HG02938 (cell line): ENCODE data around the gene PSME4.
A peak's percentile ranks its signal among the peaks of the same experiment; 100 is the strongest.
"Not testable (repeated sequence)": the region's sequence is repeated elsewhere in the genome, so short reads cannot be mapped to it uniquely, and the experiment has no call there.

Source experiments
- ATAC-seq: cut with Tn5 transposase; IDR thresholded peaks from one replicate; pipeline ENCODE4 v1.9.1; 2021; ENCODE audit warnings: mild to moderate bottlenecking, moderate library complexity; ENCODE audit not compliant: unreplicated experiment

PSME4 gene

DNA sequence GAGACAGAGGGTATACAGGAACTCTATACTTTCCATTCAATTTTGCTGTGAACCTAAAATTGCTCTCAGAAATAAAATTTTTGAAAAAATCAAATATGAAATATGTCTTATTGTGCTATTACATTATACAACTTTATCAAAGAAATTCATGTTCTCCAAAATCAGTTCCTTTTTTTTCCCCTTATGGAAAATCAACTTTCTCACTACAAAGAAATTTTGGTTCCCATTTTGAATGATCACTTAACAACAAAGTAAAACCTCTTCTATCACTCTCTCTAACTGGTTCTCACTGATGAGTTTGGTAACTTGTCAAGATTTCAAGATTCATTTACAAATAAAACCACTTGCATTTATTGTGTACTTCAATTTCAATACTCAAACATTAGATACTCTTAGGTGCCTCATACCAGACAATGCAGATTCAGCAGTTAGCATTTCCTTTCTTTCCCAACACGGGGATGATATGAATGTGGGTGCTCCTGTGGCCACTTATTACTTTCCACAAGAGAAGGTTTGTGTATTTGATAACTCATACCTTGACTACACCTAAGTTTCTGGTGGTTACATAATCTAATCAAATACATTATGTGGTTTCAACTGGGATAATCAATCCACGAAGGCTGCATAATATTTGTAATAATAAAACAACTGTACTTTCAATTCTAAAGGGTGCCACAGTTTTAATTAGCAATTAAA is 6.4 kb downstream of the PSME4 start:
- no peak for ATAC-seq

GRCh38 chr2:53961478-53962216 is 9.1 kb downstream of the PSME4 start:
- ATAC-seq = not testable (repeated sequence)

DNA sequence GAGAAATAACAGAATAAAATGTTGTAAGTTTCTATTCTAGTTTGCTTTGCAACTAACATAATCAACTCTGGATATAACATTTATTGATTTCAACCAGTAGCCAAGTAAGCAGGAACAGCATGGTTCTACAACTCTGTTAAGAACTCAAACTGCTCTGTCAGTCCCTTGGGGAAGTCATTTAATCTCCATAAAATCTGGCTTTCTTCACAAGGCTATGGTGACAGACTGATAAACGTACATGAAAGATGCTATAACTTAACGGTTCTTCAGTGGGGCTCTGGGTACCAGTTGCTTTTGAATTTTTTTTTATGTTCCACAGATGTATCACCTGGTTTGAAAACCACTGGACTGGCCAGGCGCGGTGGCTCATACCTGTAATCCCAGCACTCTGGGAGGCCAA is 10.3 kb downstream of the PSME4 start:
- no peak for ATAC-seq

DNA sequence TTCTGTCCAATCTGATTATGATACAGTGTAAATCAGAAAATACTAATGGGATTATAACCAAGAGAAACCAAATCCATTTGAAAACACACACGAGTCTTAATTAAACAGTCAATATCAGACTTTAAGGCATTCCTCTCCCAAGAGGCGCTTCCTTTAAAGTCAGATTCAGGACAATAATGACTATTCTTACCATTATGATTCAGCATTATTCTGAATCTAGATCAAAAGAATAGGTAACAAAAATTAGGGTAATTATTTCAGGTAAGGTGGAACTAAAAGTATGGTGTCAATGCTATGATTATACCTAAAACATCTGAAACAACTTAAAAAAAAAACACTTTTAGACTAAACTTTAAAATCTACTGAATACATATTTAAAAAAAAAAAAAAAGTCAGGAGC is 12.3 kb downstream of the PSME4 start:
- no peak for ATAC-seq

DNA sequence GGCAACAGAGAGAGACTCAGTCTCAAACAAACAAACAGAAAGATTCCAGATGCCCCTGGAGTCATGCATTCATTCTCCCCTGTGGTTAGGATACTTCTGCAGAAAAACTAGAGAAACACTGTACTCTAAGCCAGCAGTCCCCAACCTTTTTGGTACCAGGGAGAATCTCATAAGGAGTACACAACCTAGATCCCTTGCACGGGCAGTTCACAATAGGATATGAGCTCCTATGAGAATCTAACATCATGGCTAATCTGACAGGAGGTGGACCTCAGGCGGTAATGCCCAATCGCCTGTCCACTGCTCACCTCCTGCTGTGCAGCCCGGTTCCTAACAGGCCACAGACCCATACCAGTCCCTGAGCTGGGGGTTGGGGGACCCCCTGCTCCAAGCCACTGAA is 18.3 kb downstream of the PSME4 start:
- ATAC-seq = no peak

DNA sequence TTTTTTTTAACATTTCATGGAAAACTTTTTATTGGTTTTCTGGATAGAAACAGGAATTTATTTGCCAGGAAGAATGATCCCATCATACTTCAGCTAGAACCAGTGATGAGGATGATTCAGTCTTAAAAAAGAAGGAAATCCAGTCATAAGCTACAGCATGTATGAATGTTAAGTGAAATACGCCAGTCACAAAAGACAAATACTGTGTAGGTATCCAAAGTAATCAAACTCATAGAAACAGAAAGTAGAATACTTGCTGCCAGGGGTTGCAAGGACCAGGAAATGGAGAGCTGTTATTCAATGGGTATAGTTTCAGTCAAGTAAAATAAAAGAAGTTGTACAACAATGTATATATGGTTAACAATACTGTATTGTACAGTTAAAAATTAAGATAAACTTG is 21.3 kb downstream of the PSME4 start:
- peak; percentile 43 for ATAC-seq

DNA sequence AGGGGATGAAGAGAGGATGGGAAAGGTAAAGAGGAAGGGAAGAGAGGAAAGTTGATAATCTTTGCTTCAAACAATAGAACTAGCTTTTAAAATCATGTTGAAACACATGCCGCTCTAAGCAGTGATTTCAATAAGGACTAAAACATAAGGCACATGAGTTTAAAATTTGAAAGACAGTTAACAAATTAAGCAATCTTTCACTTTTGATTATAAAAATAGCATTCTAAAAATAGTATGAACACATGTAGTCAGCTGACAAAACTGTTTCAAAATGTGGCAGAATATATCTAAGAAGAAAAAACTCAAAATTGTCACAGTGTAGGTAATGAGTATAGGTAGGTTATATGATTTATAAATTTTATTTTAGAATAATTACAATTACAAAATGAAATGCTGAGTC is 25.3 kb downstream of the PSME4 start:
- no peak for ATAC-seq

GRCh38 chr2:53944542-53944941 is 26.3 kb downstream of the PSME4 start:
- ATAC-seq = no peak

- peak; percentile 40 for ATAC-seq
Observed at GRCh38 chr2:53942280-53942679, 28.5 kb downstream of the PSME4 start.

DNA sequence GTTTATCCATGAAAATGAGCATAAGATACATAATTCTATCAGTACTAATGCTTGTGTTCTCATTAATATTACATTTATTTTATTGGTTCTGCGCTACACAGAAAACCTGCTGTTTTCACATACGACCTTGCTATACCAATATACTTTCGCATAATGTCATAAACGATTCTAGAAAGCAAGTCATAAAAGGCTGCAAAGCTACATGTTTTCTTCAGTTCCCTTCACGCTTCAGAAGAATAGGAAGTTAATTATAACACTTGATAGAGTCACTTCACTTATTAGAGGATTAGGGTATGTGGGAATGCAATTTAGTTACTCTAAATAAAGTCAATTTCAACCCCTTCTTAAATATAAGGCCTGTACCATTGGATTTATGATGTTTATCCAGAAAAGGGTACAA is 29.0 kb downstream of the PSME4 start:
- ATAC-seq = peak; percentile 62

- no peak for ATAC-seq
Observed at GRCh38 chr2:53939656-53940055, 31.1 kb downstream of the PSME4 start.

GRCh38 chr2:53938904-53939303 is 31.9 kb downstream of the PSME4 start:
- no peak for ATAC-seq

DNA sequence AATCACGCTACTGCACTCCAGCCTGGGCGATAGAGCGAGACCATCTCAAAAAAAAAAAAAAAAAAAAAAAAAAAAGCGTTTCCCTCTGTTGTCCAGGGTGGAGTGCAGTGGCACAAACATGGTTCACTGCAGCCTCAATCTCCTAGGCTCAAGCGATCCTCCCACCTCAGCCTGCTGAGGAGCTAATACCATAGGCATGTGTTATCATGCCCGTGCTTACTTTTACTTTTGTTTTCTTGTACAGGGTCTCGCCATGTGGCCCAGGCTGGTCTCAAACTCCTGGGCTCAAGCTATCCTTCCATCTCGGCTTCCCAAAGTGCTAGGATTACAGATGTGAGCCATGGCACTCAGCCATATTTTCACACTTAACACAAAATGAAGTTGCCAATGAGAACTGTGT is 37.5 kb downstream of the PSME4 start:
- ATAC-seq = no peak

DNA sequence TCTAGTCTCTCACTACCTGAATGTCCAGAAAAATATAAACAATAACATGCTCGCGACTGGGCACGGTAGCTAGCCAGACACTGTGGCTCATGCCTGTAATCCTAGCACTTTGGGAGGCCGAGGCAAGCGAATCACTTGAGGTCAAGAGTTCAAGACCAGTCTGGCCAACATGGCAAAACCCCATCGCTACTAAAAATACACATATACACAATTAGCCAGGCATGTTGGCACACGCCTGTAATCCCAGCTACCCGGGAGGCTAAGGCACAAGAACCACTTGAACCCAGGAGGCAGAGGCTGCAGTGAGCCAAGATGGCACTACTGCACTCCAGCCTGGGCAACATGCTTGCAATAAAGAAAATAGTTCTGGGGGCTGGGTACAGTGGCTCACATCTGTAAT is 44.5 kb downstream of the PSME4 start:
- not testable (repeated sequence) for ATAC-seq

- peak; percentile 90 for ATAC-seq
Observed at GRCh38 chr2:53913721-53914120, 57.1 kb downstream of the PSME4 start.

- ATAC-seq = no peak
Observed at GRCh38 chr2:53911434-53912189, 59.2 kb downstream of the PSME4 start.

GRCh38 chr2:53907582-53907981 is 63.2 kb downstream of the PSME4 start:
- ATAC-seq = no peak

- ATAC-seq = no peak
Observed at GRCh38 chr2:53905396-53905795, 65.4 kb downstream of the PSME4 start.

GRCh38 chr2:53903011-53903410 is 67.8 kb downstream of the PSME4 start:
- ATAC-seq = no peak

DNA sequence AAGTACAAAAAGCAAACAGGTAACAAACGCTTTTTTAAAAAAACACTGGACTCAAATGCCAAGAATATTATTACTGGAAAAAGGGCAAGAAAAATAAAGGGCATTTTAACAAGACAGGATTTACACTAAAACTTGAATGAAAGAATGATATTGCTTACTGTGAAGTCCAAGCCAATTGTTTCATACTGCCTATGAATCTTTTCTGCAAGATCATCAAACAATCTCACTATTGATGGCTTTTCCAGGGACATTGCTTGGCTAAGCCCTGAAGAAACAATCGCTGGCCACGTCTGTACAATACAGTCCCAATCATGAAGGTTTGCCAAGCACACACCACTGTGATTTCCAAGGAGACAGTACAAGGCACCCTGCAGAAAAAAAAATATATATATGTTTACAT is 69.6 kb downstream of the PSME4 start:
- no peak for ATAC-seq

DNA sequence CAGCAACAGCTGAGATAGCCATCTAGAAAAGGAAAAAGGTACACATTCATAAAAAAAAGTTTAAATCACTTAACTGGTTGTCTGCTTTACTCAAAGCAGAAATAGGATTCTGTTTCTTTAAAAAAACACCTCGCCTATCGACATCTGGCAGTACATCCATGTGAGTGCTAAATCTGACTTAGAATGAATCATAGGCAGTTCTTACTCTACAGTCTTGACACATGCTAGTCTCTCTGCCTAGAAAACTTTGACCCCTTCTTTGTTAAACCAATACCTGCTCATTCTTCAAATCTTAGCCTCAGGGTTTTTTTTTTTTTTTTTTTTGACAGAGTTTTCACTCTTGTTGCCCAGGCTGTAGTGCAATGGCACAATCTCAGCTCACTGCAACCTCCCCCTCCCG is 73.9 kb downstream of the PSME4 start:
- ATAC-seq = no peak
